Measurements from ENCODE around the gene LDLRAD4.

LDLRAD4 gene

GRCh38 chr18:13392029-13392750 is 173.6 kb downstream of the LDLRAD4 start:
- no peak for TF ChIP-seq CTCF (IDR thresholded peaks at IDR 0.05; ENCODE audit: extremely low read depth, missing control alignments)
- DNase-seq (ENCODE audit: low spot score), result no peak

- no peak for TF ChIP-seq CTCF (IDR thresholded peaks at IDR 0.05; ENCODE audit: extremely low read depth, missing control alignments)
- no peak for DNase-seq (ENCODE audit: low spot score)
Observed at GRCh38 chr18:13392899-13393298, 174.3 kb downstream of the LDLRAD4 start.

- TF ChIP-seq CTCF (IDR thresholded peaks at IDR 0.05; ENCODE audit: extremely low read depth, missing control alignments), result no peak
- no peak for DNase-seq (ENCODE audit: low spot score)
Observed at GRCh38 chr18:13393338-13393737, 174.8 kb downstream of the LDLRAD4 start.

- no peak for TF ChIP-seq CTCF (IDR thresholded peaks at IDR 0.05; ENCODE audit: extremely low read depth, missing control alignments)
- DNase-seq (ENCODE audit: low spot score), result no peak
Observed at GRCh38 chr18:13394801-13395200, 176.2 kb downstream of the LDLRAD4 start.

- no peak for TF ChIP-seq CTCF (IDR thresholded peaks at IDR 0.05; ENCODE audit: extremely low read depth, missing control alignments)
- no peak for DNase-seq (ENCODE audit: low spot score)
Observed at GRCh38 chr18:13395577-13395976, 177.0 kb downstream of the LDLRAD4 start.

- no peak for DNase-seq (ENCODE audit: low spot score)
- no peak for TF ChIP-seq CTCF (IDR thresholded peaks at IDR 0.05; ENCODE audit: extremely low read depth, missing control alignments)
Observed at GRCh38 chr18:13397504-13398163, 179.1 kb downstream of the LDLRAD4 start.

GRCh38 chr18:13398631-13399030 is 180.1 kb downstream of the LDLRAD4 start:
- no peak for TF ChIP-seq CTCF (IDR thresholded peaks at IDR 0.05; ENCODE audit: extremely low read depth, missing control alignments)
- DNase-seq (ENCODE audit: low spot score), result no peak

Measured in GM20000 (cell line).